Right atrium auricular region (tissue), 2 donors: ENCODE measurements around the gene IRF8. TPM values are rescaled to one million over a fixed set of nuclear protein-coding genes. Genes with fewer than 3 reads are reported as not detected.

Experiments used
- DNase-seq: peaks from one replicate; pipeline ENCODE4 v3.0.0-alpha.2; 2019; ENCODE audit warnings: low spot score
- H3K27ac ChIP-seq, 2 donors: fragments of 200-600 bp; sonication (generic); 1 replicate in 1 of 2; 2 replicates in 1 of 2; pipeline ENCODE4 v1.5.1; 2016 to 2019
- H3K27me3 ChIP-seq, 2 donors: fragments of 200-600 bp; sonication (generic); one replicate each; pipeline versions ENCODE4 v1.5.1 to v1.6.0; 2017 to 2019
- H3K36me3 ChIP-seq: fragments of 200-600 bp; sonication (generic); one replicate; pipeline ENCODE4 v1.5.1; 2016
- H3K4me1 ChIP-seq, 2 donors: fragments of 200-600 bp; sonication (generic); one replicate each; pipeline versions ENCODE4 v1.5.1 to v1.6.0; 2017 to 2019
- H3K4me3 ChIP-seq, 2 donors: fragments of 200-600 bp; sonication (generic); 1 replicate in 1 of 2; 2 replicates in 1 of 2; pipeline ENCODE4 v1.5.1; 2017 to 2019; ENCODE audit warnings: mild to moderate bottlenecking in 1 of 2, moderate library complexity in 1 of 2
- H3K9me3 ChIP-seq, 2 donors: fragments of 200-600 bp; sonication (generic); one replicate each; pipeline ENCODE4 v1.5.1; 2019
- total RNA-seq, 2 donors: library from RNA; depleted of rRNA; stranded (reverse); fragments of >200 nt; gene quantifications; one replicate each; pipeline ENCODE4 v1.1.0, GENCODE V29; 2016
- TF ChIP-seq, protein P1 (sequence below), 2 donors: fragments of 200-600 bp; sonication (generic); IDR thresholded peaks; one replicate each; pipeline ENCODE4 v1.5.1; 2019; ENCODE audit warnings: antibody characterized with exemption in 2 of 2

The IRF8 gene
- total RNA-seq, 2 donors from 2014 or later, result 2.2 to 10.6 TPM

DNA sequence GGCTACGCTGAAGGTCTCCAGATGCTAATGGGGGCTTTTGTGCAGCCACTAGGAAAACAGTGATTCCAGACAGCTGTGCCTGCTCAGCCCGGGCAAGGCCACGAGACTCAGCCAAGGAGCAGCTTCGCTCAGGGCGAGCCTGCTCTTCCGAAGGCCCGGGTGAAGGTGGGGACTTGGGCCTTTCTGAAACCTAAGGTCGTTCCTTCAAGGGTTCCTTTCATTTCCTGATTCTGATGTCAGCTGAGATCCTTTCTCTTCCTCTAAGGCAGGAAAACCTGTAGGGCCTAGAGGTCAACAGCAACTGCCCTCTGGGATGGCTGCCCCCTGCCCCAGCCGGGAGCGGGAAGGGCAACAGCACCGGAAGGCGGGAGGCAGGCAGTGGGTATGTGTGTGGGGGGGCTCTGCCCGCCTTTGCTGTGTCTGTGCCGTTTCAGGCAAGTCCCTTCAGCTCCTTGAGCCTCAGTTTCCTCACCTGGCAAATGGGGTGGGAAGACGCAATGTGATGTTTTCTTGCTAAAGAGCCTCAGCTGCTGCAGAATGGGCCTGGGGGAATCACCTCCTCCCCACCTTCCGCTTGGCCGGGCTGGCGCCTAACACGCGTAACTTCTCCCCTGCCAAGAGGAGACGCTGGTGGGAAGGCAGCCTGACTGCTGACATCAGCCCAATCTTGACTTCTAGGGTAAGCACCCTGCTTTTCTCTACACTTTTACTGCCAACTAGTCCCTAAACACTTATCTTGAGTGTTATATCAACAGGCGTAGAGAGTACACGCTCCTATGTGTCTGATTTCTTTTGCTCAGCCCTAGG lies 32.8 kb downstream of the IRF8 start:
- H3K4me1 ChIP-seq, result no peaks in the 10 kb centered on the region
- TF ChIP-seq, protein P1, sequence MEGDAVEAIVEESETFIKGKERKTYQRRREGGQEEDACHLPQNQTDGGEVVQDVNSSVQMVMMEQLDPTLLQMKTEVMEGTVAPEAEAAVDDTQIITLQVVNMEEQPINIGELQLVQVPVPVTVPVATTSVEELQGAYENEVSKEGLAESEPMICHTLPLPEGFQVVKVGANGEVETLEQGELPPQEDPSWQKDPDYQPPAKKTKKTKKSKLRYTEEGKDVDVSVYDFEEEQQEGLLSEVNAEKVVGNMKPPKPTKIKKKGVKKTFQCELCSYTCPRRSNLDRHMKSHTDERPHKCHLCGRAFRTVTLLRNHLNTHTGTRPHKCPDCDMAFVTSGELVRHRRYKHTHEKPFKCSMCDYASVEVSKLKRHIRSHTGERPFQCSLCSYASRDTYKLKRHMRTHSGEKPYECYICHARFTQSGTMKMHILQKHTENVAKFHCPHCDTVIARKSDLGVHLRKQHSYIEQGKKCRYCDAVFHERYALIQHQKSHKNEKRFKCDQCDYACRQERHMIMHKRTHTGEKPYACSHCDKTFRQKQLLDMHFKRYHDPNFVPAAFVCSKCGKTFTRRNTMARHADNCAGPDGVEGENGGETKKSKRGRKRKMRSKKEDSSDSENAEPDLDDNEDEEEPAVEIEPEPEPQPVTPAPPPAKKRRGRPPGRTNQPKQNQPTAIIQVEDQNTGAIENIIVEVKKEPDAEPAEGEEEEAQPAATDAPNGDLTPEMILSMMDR (IDR thresholded peaks at IDR 0.05), result no peak
- no peaks in the 10 kb centered on the region for H3K27me3 ChIP-seq
- no peak overlapping the region for H3K4me3 ChIP-seq
- no peak overlapping the region for H3K27ac ChIP-seq
- DNase-seq, result no peak
- no peaks in the 10 kb centered on the region for H3K36me3 ChIP-seq
- no peaks in the 10 kb centered on the region for H3K9me3 ChIP-seq

DNA sequence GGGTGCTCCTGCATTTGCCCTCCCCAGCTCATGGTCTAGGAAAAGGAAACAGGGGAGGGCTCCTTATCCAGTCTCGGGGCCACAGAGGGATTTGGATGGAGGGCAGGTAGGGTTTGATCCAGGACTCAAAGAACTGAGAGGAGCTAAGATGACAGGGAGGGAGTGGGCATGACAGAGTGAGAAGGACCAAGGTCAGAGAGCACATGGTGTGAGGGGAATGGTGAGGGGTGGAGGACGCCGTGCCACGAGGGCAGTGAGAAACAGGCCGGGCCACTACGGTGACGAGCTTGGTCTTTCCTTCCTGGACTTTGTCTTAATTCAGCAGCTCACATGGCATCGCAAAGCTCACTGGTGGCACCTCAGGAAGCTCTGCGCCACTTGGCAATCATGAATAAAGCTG lies 35.2 kb downstream of the IRF8 start:
- H3K4me3 ChIP-seq, result no peak overlapping the region
- H3K36me3 ChIP-seq, result no peaks in the 10 kb centered on the region
- no peak for DNase-seq
- H3K27ac ChIP-seq, result no peak overlapping the region
- no peaks in the 10 kb centered on the region for H3K27me3 ChIP-seq
- TF ChIP-seq, protein P1 (IDR thresholded peaks at IDR 0.05), result no peak
- H3K4me1 ChIP-seq, result no peaks in the 10 kb centered on the region
- H3K9me3 ChIP-seq, result no peaks in the 10 kb centered on the region

DNA sequence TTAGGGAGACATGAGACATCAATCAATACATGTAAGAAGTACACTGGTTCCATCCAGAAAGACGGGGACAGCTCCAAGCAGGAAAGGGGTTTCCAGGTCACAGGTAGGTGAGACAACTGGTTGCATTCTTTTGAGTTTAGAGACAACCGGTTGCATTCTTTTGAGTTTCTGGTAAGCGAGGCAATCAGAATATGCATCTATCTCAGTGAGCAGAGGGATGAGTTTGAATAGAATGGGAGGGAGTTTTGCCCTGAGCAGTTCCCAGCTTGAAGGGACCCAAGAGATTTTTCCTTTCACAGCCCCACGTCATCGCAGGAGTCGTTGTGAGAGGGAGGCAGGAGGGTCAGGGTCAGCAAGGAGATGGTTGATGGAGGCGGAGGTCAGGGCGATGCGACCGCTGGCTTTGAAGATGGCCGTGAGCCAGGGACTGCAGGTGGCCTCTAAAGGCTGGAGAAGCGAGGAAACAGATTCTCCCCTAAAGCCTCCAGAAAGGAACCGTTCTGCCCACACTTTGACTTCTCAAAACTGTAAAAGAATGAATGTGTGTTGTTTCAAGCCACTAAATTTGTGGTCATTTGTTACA lies 36.5 kb downstream of the IRF8 start:
- TF ChIP-seq, protein P1 (IDR thresholded peaks at IDR 0.05), result no peak
- H3K36me3 ChIP-seq, result no peaks in the 10 kb centered on the region
- H3K4me1 ChIP-seq, result no peaks in the 10 kb centered on the region
- no peak for DNase-seq
- no peaks in the 10 kb centered on the region for H3K27me3 ChIP-seq
- no peaks in the 10 kb centered on the region for H3K9me3 ChIP-seq
- H3K27ac ChIP-seq, result no peak overlapping the region
- H3K4me3 ChIP-seq, result no peak overlapping the region

DNA sequence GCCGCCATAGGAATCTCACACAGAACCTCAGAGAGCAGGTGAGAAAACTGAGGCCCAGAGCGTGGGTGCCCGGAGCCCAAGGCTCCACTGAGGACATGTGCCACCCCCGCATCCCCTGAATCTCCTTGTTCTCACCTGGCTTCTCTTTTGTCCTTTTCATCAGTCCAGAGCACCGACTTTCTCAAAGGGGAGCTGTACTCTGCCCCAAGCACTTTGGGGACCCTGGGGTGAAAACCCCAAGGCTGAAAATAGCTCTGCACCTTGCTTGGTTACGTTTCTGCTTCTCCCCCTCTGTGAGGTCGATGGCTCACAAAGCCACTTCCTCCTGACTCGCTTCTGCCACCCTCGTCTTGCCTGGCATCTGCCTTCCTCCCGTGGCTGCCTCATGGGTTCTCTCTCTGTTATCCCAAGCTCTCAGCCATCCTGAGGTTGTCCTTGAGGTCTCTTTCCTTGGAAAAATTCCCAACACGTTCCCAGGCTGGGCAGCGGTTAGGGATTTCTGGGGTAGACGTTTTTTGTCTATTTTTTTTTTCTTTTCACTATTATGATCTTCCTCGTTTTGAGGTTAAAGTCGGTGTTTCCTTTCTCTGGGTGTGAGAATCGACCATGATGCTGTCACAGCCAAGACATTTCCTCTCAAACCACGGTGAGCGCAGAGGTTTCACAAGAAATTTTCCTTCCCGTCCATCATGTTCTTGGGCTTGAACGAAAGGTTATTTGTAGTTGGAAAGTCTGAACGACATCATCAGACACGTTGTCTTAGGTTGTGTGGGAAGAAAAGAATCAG lies 37.2 kb downstream of the IRF8 start:
- Histone ChIP-seq H3K9me3 (no peaks in the 10 kb centered on the region), H3K27me3 (no peaks in the 10 kb centered on the region), H3K4me1 (no peaks in the 10 kb centered on the region), H3K27ac (no peak overlapping the region), H3K4me3 (no peak overlapping the region), H3K36me3 (no peaks in the 10 kb centered on the region)
- DNase-seq, result no peak
- TF ChIP-seq, protein P1 (IDR thresholded peaks at IDR 0.05), result no peak

DNA sequence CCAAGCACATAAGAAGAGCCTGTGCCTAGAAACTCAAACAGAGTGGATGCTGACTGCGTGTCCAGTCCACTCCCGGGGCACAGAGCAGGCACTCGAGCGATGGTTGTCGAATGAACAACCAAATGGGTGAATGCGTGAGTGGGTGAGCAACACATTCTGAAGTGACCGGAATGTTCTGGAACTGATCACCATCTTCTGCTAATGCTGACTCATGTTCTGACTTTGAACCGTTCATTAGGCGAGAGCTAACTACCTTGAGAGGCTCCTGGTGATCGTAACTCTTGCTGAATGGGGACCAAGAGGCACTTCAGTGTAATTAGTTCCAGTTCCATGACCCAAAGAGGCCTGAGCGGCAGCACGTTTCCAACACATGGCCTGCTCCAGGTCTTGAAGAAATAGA lies 37.9 kb downstream of the IRF8 start:
- H3K27ac ChIP-seq, result no peak overlapping the region

More for the DNA sequence above, 37.9 kb downstream of the IRF8 start:
- Histone ChIP-seq H3K4me3 (no peak overlapping the region), H3K27me3 (no peaks in the 10 kb centered on the region), H3K36me3 (no peaks in the 10 kb centered on the region), H3K4me1 (no peaks in the 10 kb centered on the region), H3K9me3 (no peaks in the 10 kb centered on the region)
- no peak for DNase-seq
- TF ChIP-seq, protein P1 (IDR thresholded peaks at IDR 0.05), result no peak
